Sigmoid colon (tissue), 7 donors: ENCODE measurements around the gene TIMD4. TPM values are rescaled to one million over a fixed set of nuclear protein-coding genes. Genes with fewer than 3 reads are reported as not detected.

Experiments used
- DNase-seq: peaks from one replicate; pipeline ENCODE4 v3.0.0-alpha.2; 2019
- H3K27ac ChIP-seq, 4 donors: fragments of 200-600 bp; sonication (generic); one replicate each; pipeline ENCODE4 v1.5.1; 2016 to 2019; ENCODE audit warnings: mild to moderate bottlenecking in 1 of 4
- H3K27me3 ChIP-seq, 3 donors: fragments of 200-600 bp; sonication (generic); one replicate each; pipeline ENCODE4 v1.5.1; 2019; ENCODE audit warnings: mild to moderate bottlenecking in 1 of 3
- H3K36me3 ChIP-seq, 4 donors: fragments of 200-600 bp; sonication (generic); one replicate each; pipeline ENCODE4 v1.5.1; 2016 to 2019
- H3K4me1 ChIP-seq, 4 donors: fragments of 200-600 bp; sonication (generic); one replicate each; pipeline ENCODE4 v1.5.1; 2017 to 2019
- H3K4me3 ChIP-seq, 4 donors: fragments of 200-600 bp; sonication (generic); one replicate each; pipeline ENCODE4 v1.5.1; 2017 to 2019; ENCODE audit warnings: mild to moderate bottlenecking in 2 of 4, moderate library complexity in 1 of 4
- H3K9me3 ChIP-seq, 4 donors: fragments of 200-600 bp in 3 of 4; sonication (generic) in 3 of 4; one replicate each; pipeline versions ENCODE4 v1.5.1 to v1.6.1; 2013 to 2019
- CTCF ChIP-seq, 4 experiments: fragments of 450-650 bp in 3 of 4; fragments of 200-600 bp in 1 of 4; IDR thresholded peaks; one replicate each; pipeline ENCODE4 v1.5.1; 2016 to 2019; ENCODE audit warnings: antibody characterized with exemption in 4 of 4, mild to moderate bottlenecking in 3 of 4, moderate library complexity in 2 of 4
- EP300 ChIP-seq, 4 donors: sonication (generic); formaldehyde crosslinking; IDR thresholded peaks; one replicate each; pipeline ENCODE4 v1.6.1; 2017; ENCODE audit warnings: antibody characterized with exemption in 4 of 4
- POLR2A ChIP-seq, 2 donors: fragments of 450-650 bp; IDR thresholded peaks; one replicate each; pipeline ENCODE4 v1.6.1; 2016; ENCODE audit warnings: antibody characterized with exemption in 2 of 2, mild to moderate bottlenecking in 2 of 2, moderate library complexity in 2 of 2
- POLR2AphosphoS5 ChIP-seq, 4 donors: sonication (generic); formaldehyde crosslinking; IDR thresholded peaks; one replicate each; pipeline ENCODE4 v1.6.1; 2017; ENCODE audit warnings: antibody characterized with exemption in 4 of 4
- WGBS, 2 donors: extraction: QIAGEN DNeasy Blood & Tissue Kit; methylation state at CpG; one replicate each; pipeline ENCODE4 v1.1.7; 2013; 5-methylcytosine and 5-hydroxymethylcytosine counted together
- intact Hi-C: fragments of 100-400 bp; cut with DNase I; formaldehyde crosslinking; loops from one replicate; pipeline ENCODE4 v1.15.1; 2023
- polyA plus RNA-seq, 3 donors: library from polyadenylated mRNA; stranded (reverse); fragments of 200-250 nt; gene quantifications; one replicate each; pipeline ENCODE4 v1.2.3, GENCODE V29; 2013
- total RNA-seq, 4 donors: library from RNA; depleted of rRNA; stranded (reverse); fragments of >200 nt; gene quantifications; one replicate each; pipeline ENCODE4 v1.1.0, GENCODE V29; 2016
- donor health status: healthy with polysubstance abuse.
- donor health status: Bipolar disorder and iron deficiency.
- donor health status: healthy.

Gene TIMD4
- total and polyA plus RNA-seq, 7 donors: 0.66 to 7.3 (median 1.1) TPM; not detected in 4

- H3K36me3 ChIP-seq: no peaks in the 10 kb centered on the region
- WGBS, 2 donors: 88 to 89% methylated on average over 2 of the region's 2 CpGs
- H3K27me3 ChIP-seq: no peaks in the 10 kb centered on the region
- no peak overlapping the region for H3K4me3 ChIP-seq
- DNase-seq: no peak
- no peaks in the 10 kb centered on the region for H3K4me1 ChIP-seq
- intact Hi-C loops: no loop called here
- no peak for TF ChIP-seq POLR2AphosphoS5 (IDR thresholded peaks at IDR 0.05)
- no peak for TF ChIP-seq EP300 (IDR thresholded peaks at IDR 0.05)
- TF ChIP-seq CTCF (IDR thresholded peaks at IDR 0.05): no peak
- no peak for TF ChIP-seq POLR2A (IDR thresholded peaks at IDR 0.05)
- H3K27ac ChIP-seq: no peak overlapping the region
- no peaks in the 10 kb centered on the region for H3K9me3 ChIP-seq
Measured at GRCh38 chr5:156914371-156914737, 48.7 kb downstream of the TIMD4 start.

- TF ChIP-seq POLR2AphosphoS5 (IDR thresholded peaks at IDR 0.05) (no peak), EP300 (IDR thresholded peaks at IDR 0.05) (no peak), POLR2A (IDR thresholded peaks at IDR 0.05) (no peak), CTCF (IDR thresholded peaks at IDR 0.05) (no peak)
Measured at GRCh38 chr5:156913719-156914370, 49.2 kb downstream of the TIMD4 start.

GRCh38 chr5:156913355-156913718, 49.7 kb downstream of the TIMD4 start:
- WGBS, 2 donors: 88 to 95% methylated on average over 3 of the region's 3 CpGs
- Histone ChIP-seq H3K27ac (no peak overlapping the region), H3K27me3 (no peaks in the 10 kb centered on the region), H3K9me3 (no peaks in the 10 kb centered on the region), H3K4me3 (no peak overlapping the region), H3K4me1 (no peaks in the 10 kb centered on the region), H3K36me3 (no peaks in the 10 kb centered on the region)
- DNase-seq: no peak
- TF ChIP-seq POLR2AphosphoS5 (IDR thresholded peaks at IDR 0.05) (no peak), CTCF (IDR thresholded peaks at IDR 0.05) (no peak), POLR2A (IDR thresholded peaks at IDR 0.05) (no peak)
- intact Hi-C loops: no loop called here

More at GRCh38 chr5:156913719-156914370, 49.2 kb downstream of the TIMD4 start:
- no peaks in the 10 kb centered on the region for H3K36me3 ChIP-seq
- WGBS, 2 donors: 53 to 65% methylated on average over 5 of the region's 5 CpGs
- intact Hi-C loops: no loop called here
- H3K9me3 ChIP-seq: no peaks in the 10 kb centered on the region
- H3K4me3 ChIP-seq: no peak overlapping the region
- H3K4me1 ChIP-seq: no peaks in the 10 kb centered on the region
- H3K27me3 ChIP-seq: no peaks in the 10 kb centered on the region
- DNase-seq: no peak
- H3K27ac ChIP-seq: no peak overlapping the region

- WGBS, 2 donors: 72 to 83% methylated on average over 5 of the region's 5 CpGs
- intact Hi-C loops: no loop called here
- H3K27me3 ChIP-seq: no peaks in the 10 kb centered on the region
Measured at GRCh38 chr5:156912869-156913268, 50.2 kb downstream of the TIMD4 start.

More at GRCh38 chr5:156912869-156913268, 50.2 kb downstream of the TIMD4 start:
- Histone ChIP-seq H3K4me3 (no peak overlapping the region), H3K36me3 (no peaks in the 10 kb centered on the region), H3K27ac (no peak overlapping the region), H3K4me1 (no peaks in the 10 kb centered on the region), H3K9me3 (no peaks in the 10 kb centered on the region)
- DNase-seq: no peak
- no peak for TF ChIP-seq EP300 (IDR thresholded peaks at IDR 0.05)
- no peak for TF ChIP-seq CTCF (IDR thresholded peaks at IDR 0.05)
